NK-92 (cell line): ENCODE measurements around the gene SUCLA2.
"Not testable (repeated sequence)": the region's sequence is repeated elsewhere in the genome, so short reads cannot be mapped to it uniquely, and the experiment has no call there.

Source experiments
- DNase-seq: peaks from one replicate; lab custom pipeline; 2025; ENCODE audit not compliant: unreplicated experiment; lab: John Stamatoyannopoulos, UW

Gene SUCLA2

GRCh38 chr13:47997384-47997783 is 3.7 kb downstream of the SUCLA2 start:
- DNase-seq: no peak

- DNase-seq: no peak
Measured at GRCh38 chr13:47991859-47992258, 9.2 kb downstream of the SUCLA2 start.

GRCh38 chr13:47990920-47991466 is 10.1 kb downstream of the SUCLA2 start:
- no peak for DNase-seq

- no peak for DNase-seq
Measured at GRCh38 chr13:47990427-47990826, 10.6 kb downstream of the SUCLA2 start.

- no peak for DNase-seq
Measured at GRCh38 chr13:47983070-47983469, 18.0 kb downstream of the SUCLA2 start.

GRCh38 chr13:47976325-47976724 is 24.7 kb downstream of the SUCLA2 start:
- DNase-seq: no peak

GRCh38 chr13:47964863-47965262 is 36.2 kb downstream of the SUCLA2 start:
- no peak for DNase-seq

- DNase-seq: no peak
Measured at GRCh38 chr13:47962237-47962636, 38.8 kb downstream of the SUCLA2 start.

- DNase-seq: no peak
Measured at GRCh38 chr13:47959468-47960247, 41.4 kb downstream of the SUCLA2 start.

- DNase-seq: no peak
Measured at GRCh38 chr13:47957073-47957472, 44.0 kb downstream of the SUCLA2 start.

- no peak for DNase-seq
Measured at GRCh38 chr13:47955836-47956235, 45.2 kb downstream of the SUCLA2 start.

GRCh38 chr13:47949799-47950198 is 51.3 kb downstream of the SUCLA2 start:
- no peak for DNase-seq

GRCh38 chr13:47945738-47946137 is 55.3 kb downstream of the SUCLA2 start:
- no peak for DNase-seq

GRCh38 chr13:47945146-47945545 is 55.9 kb downstream of the SUCLA2 start:
- not testable (repeated sequence) for DNase-seq

GRCh38 chr13:47934371-47934770 is 66.7 kb downstream of the SUCLA2 start:
- DNase-seq: no peak

GRCh38 chr13:47932950-47933923 is 67.8 kb downstream of the SUCLA2 start:
- no peak for DNase-seq

- DNase-seq: no peak
Measured at GRCh38 chr13:47930649-47931165, 70.4 kb downstream of the SUCLA2 start.

GRCh38 chr13:47929156-47929555 is 71.9 kb downstream of the SUCLA2 start:
- DNase-seq: no peak

GRCh38 chr13:47917022-47917574 is 84.0 kb downstream of the SUCLA2 start:
- no peak for DNase-seq

- DNase-seq: no peak
Measured at GRCh38 chr13:47908197-47908902, 92.7 kb downstream of the SUCLA2 start.
